Panc1 (cell line): ENCODE data around the gene CUX1.

ENCODE experiments used
- CTCF ChIP-seq: fragments of 450-650 bp; IDR thresholded peaks from 2 replicates; pipeline ENCODE4 v1.5.1; 2017; ENCODE audit warnings: mild to moderate bottlenecking
- POLR2AphosphoS5 ChIP-seq: IDR thresholded peaks from 2 replicates; pipeline ENCODE4 v1.6.1; 2012; ENCODE audit warnings: mild to moderate bottlenecking, low read depth, low read length, moderate library complexity
- REST ChIP-seq, 2 experiments: IDR thresholded peaks; 2 replicates each; pipeline ENCODE4 v1.6.1; 2011 to 2012; ENCODE audit warnings: low read depth in 2 of 2, control low read depth in 1 of 2, low read length in 1 of 2, mild to moderate bottlenecking in 1 of 2, moderate library complexity in 1 of 2; ENCODE audit not compliant: insufficient read depth in 1 of 2
- SIN3A ChIP-seq: IDR thresholded peaks from 2 replicates; pipeline ENCODE4 v1.6.1; 2012; ENCODE audit warnings: low read depth, mild to moderate bottlenecking, low read length, moderate library complexity, borderline replicate concordance; ENCODE audit not compliant: insufficient read depth
- TCF7L2 ChIP-seq: IDR thresholded peaks from 2 replicates; pipeline ENCODE4 v1.6.1; 2011; ENCODE audit warnings: mild to moderate bottlenecking, low read depth, low read length, inconsistent platforms

- TF ChIP-seq CTCF, result no peak
- no peak for TF ChIP-seq SIN3A
- TF ChIP-seq POLR2AphosphoS5, result no peak
- no peak for TF ChIP-seq REST (IDR thresholded peaks at IDR 0.05; ENCODE audit: insufficient read depth in 1 of 2, low read depth in 2 of 2, low read length in 1 of 2)
- TF ChIP-seq TCF7L2, result no peak
These were observed 175.9 kb downstream of the CUX1 start for GRCh38 chr7:101993311-101993710.
